Cardiac fibroblast (primary cell): ENCODE results near the gene SMC1B.
A peak's percentile ranks its signal among the peaks of the same experiment; 100 is the strongest.

ENCODE experiments used
- DNase-seq, 2 donors: peaks; one replicate each; pipeline versions ENCODE4 v3.0.0 to v3.0.0-alpha.2; 2010; ENCODE audit warnings: low read depth in 2 of 2
- H3K4me3 ChIP-seq, 2 donors: replicated peaks in 1 of 2; 1 replicate in 1 of 2; 2 replicates in 1 of 2; pipeline ENCODE4 v1.5.1; 2011; ENCODE audit warnings: low read depth in 2 of 2, low read length in 2 of 2, mild to moderate bottlenecking in 2 of 2, moderate library complexity in 1 of 2
- TF ChIP-seq, protein P1 (sequence below): IDR thresholded peaks from one replicate; pipeline ENCODE4 v1.5.1; 2011; ENCODE audit warnings: low read depth, mild to moderate bottlenecking, low read length, inconsistent platforms

The SMC1B gene

GRCh38 chr22:45426387-45426786 lies 13.0 kb upstream of the SMC1B start:
- no peak for DNase-seq

GRCh38 chr22:45425531-45426265 lies 12.3 kb upstream of the SMC1B start:
- TF ChIP-seq, protein P1, sequence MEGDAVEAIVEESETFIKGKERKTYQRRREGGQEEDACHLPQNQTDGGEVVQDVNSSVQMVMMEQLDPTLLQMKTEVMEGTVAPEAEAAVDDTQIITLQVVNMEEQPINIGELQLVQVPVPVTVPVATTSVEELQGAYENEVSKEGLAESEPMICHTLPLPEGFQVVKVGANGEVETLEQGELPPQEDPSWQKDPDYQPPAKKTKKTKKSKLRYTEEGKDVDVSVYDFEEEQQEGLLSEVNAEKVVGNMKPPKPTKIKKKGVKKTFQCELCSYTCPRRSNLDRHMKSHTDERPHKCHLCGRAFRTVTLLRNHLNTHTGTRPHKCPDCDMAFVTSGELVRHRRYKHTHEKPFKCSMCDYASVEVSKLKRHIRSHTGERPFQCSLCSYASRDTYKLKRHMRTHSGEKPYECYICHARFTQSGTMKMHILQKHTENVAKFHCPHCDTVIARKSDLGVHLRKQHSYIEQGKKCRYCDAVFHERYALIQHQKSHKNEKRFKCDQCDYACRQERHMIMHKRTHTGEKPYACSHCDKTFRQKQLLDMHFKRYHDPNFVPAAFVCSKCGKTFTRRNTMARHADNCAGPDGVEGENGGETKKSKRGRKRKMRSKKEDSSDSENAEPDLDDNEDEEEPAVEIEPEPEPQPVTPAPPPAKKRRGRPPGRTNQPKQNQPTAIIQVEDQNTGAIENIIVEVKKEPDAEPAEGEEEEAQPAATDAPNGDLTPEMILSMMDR = no peak
- DNase-seq = no peak

More at GRCh38 chr22:45426387-45426786, 13.0 kb upstream of the SMC1B start:
- TF ChIP-seq, protein P1 = no peak
- H3K4me3 ChIP-seq = no peak overlapping the region

GRCh38 chr22:45425101-45425500 lies 11.7 kb upstream of the SMC1B start:
- DNase-seq = peak; percentile 15 to 35
- no peak overlapping the region for H3K4me3 ChIP-seq
- TF ChIP-seq, protein P1 = no peak

More at GRCh38 chr22:45425531-45426265, 12.3 kb upstream of the SMC1B start:
- no peak overlapping the region for H3K4me3 ChIP-seq

DNA sequence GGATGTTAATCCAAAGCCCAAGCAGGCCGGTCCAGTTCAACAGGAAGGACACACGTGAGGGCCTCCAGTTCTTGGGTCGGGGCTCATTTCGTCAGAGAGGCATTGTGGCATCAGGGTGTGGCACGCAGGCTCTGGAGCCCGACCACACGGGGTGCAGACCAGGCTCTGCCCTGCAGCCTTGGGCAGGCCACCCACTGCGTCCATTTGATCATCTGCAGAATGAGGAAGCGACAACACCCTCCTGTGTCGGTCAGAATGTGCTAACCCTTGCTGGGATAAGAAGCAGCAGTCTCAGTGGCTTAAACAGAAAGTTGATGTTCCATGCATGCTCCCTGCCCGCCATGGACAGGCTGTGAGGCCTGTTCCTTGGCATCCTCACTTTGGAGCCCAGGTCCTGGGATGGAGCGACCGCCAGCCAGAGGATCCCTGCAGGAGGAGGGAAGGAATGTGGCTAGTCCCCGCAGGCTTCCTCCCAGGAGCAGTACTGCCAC lies 10.9 kb upstream of the SMC1B start:
- no peak overlapping the region for H3K4me3 ChIP-seq
- no peak for DNase-seq
- TF ChIP-seq, protein P1 = no peak

- no peak for DNase-seq
- TF ChIP-seq, protein P1 = no peak
- no peak overlapping the region for H3K4me3 ChIP-seq
These were observed 10.1 kb upstream of the SMC1B start for GRCh38 chr22:45423524-45423923.

GRCh38 chr22:45422237-45422983 lies 9.0 kb upstream of the SMC1B start:
- H3K4me3 ChIP-seq = no peak overlapping the region
- TF ChIP-seq, protein P1 = no peak
- no peak for DNase-seq
